Fibroblast of upper back skin (primary cell): ENCODE measurements around the gene LRBA.

Experiments used
- DNase-seq: peaks from one replicate; pipeline ENCODE4 v3.0.0-alpha.2; 2013

Gene LRBA

GRCh38 chr4:150219841-150220240 lies 795.2 kb downstream of the LRBA start:
- peak; percentile 50 for DNase-seq

GRCh38 chr4:150218447-150218846 lies 796.6 kb downstream of the LRBA start:
- DNase-seq = no peak

GRCh38 chr4:150217808-150218207 lies 797.3 kb downstream of the LRBA start:
- no peak for DNase-seq

GRCh38 chr4:150217192-150217591 lies 797.9 kb downstream of the LRBA start:
- peak; percentile 85 for DNase-seq

GRCh38 chr4:150216726-150217125 lies 798.4 kb downstream of the LRBA start:
- no peak for DNase-seq

- DNase-seq = no peak
These were observed 799.5 kb downstream of the LRBA start for GRCh38 chr4:150215601-150216000.
